ENCODE results near the gene ADAM19.

GRCh38 chr5:157612581-157612980, 37.0 kb upstream of the ADAM19 start:
- TF ChIP-seq POLR2AphosphoS5 (IDR thresholded peaks at IDR 0.05; ENCODE audit: borderline replicate concordance, low read depth, low read length) = no peak
- TF ChIP-seq EZH2 (IDR thresholded peaks at IDR 0.05) = no peak
- no peak for TF ChIP-seq FOXP2 (optimal IDR thresholded peaks at IDR 0.05; ENCODE audit: control extremely low read depth, extremely low read length, insufficient read depth)
